T-cell (primary cell): ENCODE data around the gene LRP1. TPM values are rescaled to one million over a fixed set of nuclear protein-coding genes. Genes with fewer than 3 reads are reported as not detected.
A peak's percentile ranks its signal among the peaks of the same experiment; 100 is the strongest.

Source experiments
- ATAC-seq, 4 experiments: fragments of 200-7000 bp in 3 of 4; fragments of 150-1000 bp in 1 of 4; cut with Tn5 transposase; replicated peaks in 1 of 4; 1 replicate in 3 of 4; 2 replicates in 1 of 4; pipeline ENCODE4 v1.10.0; 2021; ENCODE audit warnings: moderate library complexity in 3 of 4, mild to moderate bottlenecking in 2 of 4, moderate number of reproducible peaks in 1 of 4
- CTCF ChIA-PET, 2 donors: fragments of 300-600 bp; sonication (Branson Sonifier 250); formaldehyde crosslinking; loops; one replicate each; lab custom pipeline; 2022; ENCODE audit warnings: antibody characterized with exemption in 2 of 2; lab: Charles Lee
- POLR2A ChIA-PET, 2 donors: fragments of 300-600 bp; sonication (Branson Sonifier 250); formaldehyde crosslinking; loops; one replicate each; lab custom pipeline; 2022; ENCODE audit warnings: antibody characterized with exemption in 2 of 2; lab: Charles Lee
- DNase-seq, 35 experiments: peaks; one replicate each; pipeline versions ENCODE4 v3.0.0 to v3.0.0-alpha.2; 2013 to 2023
- H3K27ac ChIP-seq: one replicate; pipeline ENCODE4 v1.5.1; 2013; ENCODE audit warnings: low read length
- H3K27me3 ChIP-seq, 2 experiments: replicated peaks in 1 of 2; 1 replicate in 1 of 2; 2 replicates in 1 of 2; pipeline versions ENCODE4 v1.6.1 to v1.7.0; 2013; ENCODE audit warnings: low read length in 1 of 2, mixed read lengths in 1 of 2; ENCODE audit not compliant: control insufficient read depth in 2 of 2, insufficient read depth in 2 of 2; ENCODE audit errors: extremely low read depth in 1 of 2
- H3K36me3 ChIP-seq, 2 donors: 1 replicate in 1 of 2; 2 replicates in 1 of 2; pipeline versions ENCODE4 v1.6.1 to v1.7.0; 2013; ENCODE audit warnings: low read length in 1 of 2; ENCODE audit not compliant: control insufficient read depth in 2 of 2, insufficient read depth in 1 of 2; ENCODE audit errors: extremely low read depth in 1 of 2
- H3K4me1 ChIP-seq, 2 experiments: 1 replicate in 1 of 2; 2 replicates in 1 of 2; pipeline versions ENCODE4 v1.6.1 to v1.7.0; 2013; ENCODE audit warnings: low read length in 2 of 2, mixed read lengths in 1 of 2; ENCODE audit not compliant: insufficient read depth in 2 of 2, control insufficient read depth in 1 of 2; ENCODE audit errors: extremely low read depth in 1 of 2
- H3K4me3 ChIP-seq, 2 donors: 1 replicate in 1 of 2; 2 replicates in 1 of 2; pipeline versions ENCODE4 v1.5.1 to v1.7.0; 2013; ENCODE audit warnings: mild to moderate bottlenecking in 2 of 2, low read length in 1 of 2, moderate library complexity in 1 of 2; ENCODE audit not compliant: control insufficient read depth in 1 of 2; ENCODE audit errors: extremely low read depth in 1 of 2
- H3K9me3 ChIP-seq: 2 replicates; pipeline ENCODE4 v1.7.0; 2013
- H3K27ac Mint-ChIP-seq, 2 donors: one replicate each; pipeline ENCODE4 v1.8.0; 2020 to 2021; ENCODE audit warnings: mild to moderate bottlenecking in 2 of 2, mixed read lengths in 2 of 2
- H3K27me3 Mint-ChIP-seq, 2 donors: one replicate each; pipeline ENCODE4 v1.8.0; 2021 to 2022; ENCODE audit warnings: mixed read lengths in 2 of 2
- H3K36me3 Mint-ChIP-seq: one replicate; pipeline ENCODE4 v1.8.0; 2021; ENCODE audit warnings: mixed read lengths
- H3K4me1 Mint-ChIP-seq, 3 donors: one replicate each; pipeline ENCODE4 v1.8.0; 2020 to 2022; ENCODE audit warnings: mixed read lengths in 3 of 3, mild to moderate bottlenecking in 1 of 3
- H3K4me3 Mint-ChIP-seq, 3 donors: one replicate each; pipeline ENCODE4 v1.8.0; 2020 to 2022; ENCODE audit warnings: mild to moderate bottlenecking in 3 of 3, mixed read lengths in 3 of 3, moderate library complexity in 3 of 3
- H3K9me3 Mint-ChIP-seq, 3 donors: one replicate each; pipeline ENCODE4 v1.8.0; 2020 to 2022; ENCODE audit warnings: mixed read lengths in 3 of 3
- WGBS: methylation state at CpG from one replicate; pipeline ENCODE4 v1.1.5; 2013; ENCODE audit warnings: missing lambda C conversion rate; ENCODE audit not compliant: insufficient coverage; 5-methylcytosine and 5-hydroxymethylcytosine counted together
- total RNA-seq, 35 experiments: library from RNA in 6 of 35; stranded (reverse) in 6 of 35; fragments of 120-200 nt in 1 of 35; gene quantifications; one replicate each; pipeline versions ENCODE4 v1.2.1 to v1.2.4 and lab custom pipeline; 2013 to 2026

Gene LRP1
- total RNA-seq, 5 donors from 2014 or later (not counting 1 experiment from before 2014, with no cell fraction given), result 5.9 to 8.1 (median 7.7) TPM

DNA sequence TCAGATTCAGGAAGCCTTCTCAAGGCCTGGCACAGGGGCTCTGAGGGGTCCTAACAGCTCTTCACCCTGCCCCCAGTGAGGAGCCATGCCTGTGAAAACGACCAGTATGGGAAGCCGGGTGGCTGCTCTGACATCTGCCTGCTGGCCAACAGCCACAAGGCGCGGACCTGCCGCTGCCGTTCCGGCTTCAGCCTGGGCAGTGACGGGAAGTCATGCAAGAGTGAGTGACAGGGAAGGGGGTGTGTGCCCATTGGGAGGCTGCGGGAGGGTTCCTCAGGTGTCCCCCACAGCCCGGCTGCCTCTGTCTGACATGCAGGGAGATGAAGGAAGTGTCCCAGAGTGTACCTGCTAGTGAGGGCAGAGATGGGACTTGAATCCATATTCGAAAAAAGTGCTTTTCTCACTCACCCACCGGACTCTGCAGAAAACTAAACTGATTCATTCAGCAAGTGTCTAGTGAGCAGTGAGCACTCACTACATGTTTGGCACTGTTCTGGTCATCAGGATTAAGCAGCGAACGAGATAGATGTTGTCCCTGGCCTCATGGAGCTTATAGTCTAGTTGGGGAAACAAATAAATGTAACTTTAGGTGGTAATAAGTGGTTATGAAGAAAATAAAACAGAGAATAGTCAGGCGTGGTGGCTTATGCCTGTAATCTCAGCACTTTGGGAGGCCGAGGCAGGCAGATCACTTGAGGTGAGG lies 28.6 kb downstream of the LRP1 start:
- Mint-ChIP-seq H3K4me1 (peaks cover 6 to 8% (median 7%) of the 10 kb centered on the region in 3 donors), H3K27me3 (peaks cover 0 to 2% of the 10 kb centered on the region in 2 donors), H3K9me3 (no peaks in the 10 kb centered on the region), H3K4me3 (peak overlapping the region in 1 of 3 donors; percentile 21), H3K36me3 (peaks cover 15% of the 10 kb centered on the region), H3K27ac (no peak overlapping the region)
- 65% methylated on average over 15 of the region's 16 CpGs for WGBS
- peaks cover 0 to 9% of the 10 kb centered on the region in 2 experiments for H3K27me3 ChIP-seq
- ChIA-PET CTCF (interaction anchor here in 1 of 2 donors (0.6 kb wide), 1 partner anchor 87 kb away, joined by 3 read pairs; no protein-coding TSS in a partner anchor), POLR2A (no interaction called here)
- peaks cover 0 to 7% of the 10 kb centered on the region in 2 experiments for H3K4me1 ChIP-seq
- H3K36me3 ChIP-seq, result no peaks in the 10 kb centered on the region
- ATAC-seq (no peak), DNase-seq (no peak)
- H3K4me3 ChIP-seq, result no peak overlapping the region
- no peaks in the 10 kb centered on the region for H3K9me3 ChIP-seq
- H3K27ac ChIP-seq, result no peak overlapping the region

DNA sequence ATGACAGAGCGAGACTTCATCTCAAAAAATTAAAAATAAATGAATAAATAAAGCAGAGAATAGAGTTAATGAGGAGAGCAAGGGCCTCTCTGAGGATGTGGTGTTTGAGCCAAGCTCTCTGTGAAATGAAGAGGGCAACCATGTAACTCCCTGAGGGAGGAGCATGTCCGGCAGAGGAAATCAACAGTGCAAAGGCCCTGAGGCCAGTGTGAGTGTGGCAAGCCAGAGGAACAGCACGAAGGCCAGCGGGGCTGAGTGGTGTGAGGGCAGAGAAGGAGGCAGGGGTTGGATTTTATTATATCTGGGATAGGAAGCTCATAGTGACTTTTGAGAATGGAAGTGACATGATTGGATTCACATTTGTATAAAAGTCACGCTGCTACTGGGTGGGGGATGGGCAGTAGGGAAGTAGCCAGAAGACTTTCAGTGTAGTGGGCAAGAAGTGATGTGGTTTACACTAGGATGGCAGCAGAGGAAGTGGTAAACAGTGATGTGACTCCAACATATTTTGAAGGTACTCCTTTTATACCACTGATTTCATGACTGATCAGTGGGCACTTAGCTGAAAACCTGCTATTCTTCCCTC lies 29.4 kb downstream of the LRP1 start:
- Mint-ChIP-seq H3K4me3 (no peak overlapping the region), H3K4me1 (peaks cover 6 to 8% (median 7%) of the 10 kb centered on the region in 3 donors), H3K27me3 (peaks cover 0 to 2% of the 10 kb centered on the region in 2 donors), H3K9me3 (no peaks in the 10 kb centered on the region), H3K36me3 (peaks cover 15% of the 10 kb centered on the region), H3K27ac (no peak overlapping the region)
- 90% methylated on average over 3 of the region's 5 CpGs for WGBS
- CTCF ChIA-PET, result no interaction called here
- Histone ChIP-seq H3K4me3 (no peak overlapping the region), H3K27me3 (peaks cover 0 to 9% of the 10 kb centered on the region in 2 experiments), H3K4me1 (peaks cover 0 to 7% of the 10 kb centered on the region in 2 experiments), H3K27ac (no peak overlapping the region), H3K9me3 (no peaks in the 10 kb centered on the region), H3K36me3 (no peaks in the 10 kb centered on the region)
- DNase-seq (peak in 1 of 35 experiments; percentile 3), ATAC-seq (no peak)
- POLR2A ChIA-PET, result no interaction called here

DNA sequence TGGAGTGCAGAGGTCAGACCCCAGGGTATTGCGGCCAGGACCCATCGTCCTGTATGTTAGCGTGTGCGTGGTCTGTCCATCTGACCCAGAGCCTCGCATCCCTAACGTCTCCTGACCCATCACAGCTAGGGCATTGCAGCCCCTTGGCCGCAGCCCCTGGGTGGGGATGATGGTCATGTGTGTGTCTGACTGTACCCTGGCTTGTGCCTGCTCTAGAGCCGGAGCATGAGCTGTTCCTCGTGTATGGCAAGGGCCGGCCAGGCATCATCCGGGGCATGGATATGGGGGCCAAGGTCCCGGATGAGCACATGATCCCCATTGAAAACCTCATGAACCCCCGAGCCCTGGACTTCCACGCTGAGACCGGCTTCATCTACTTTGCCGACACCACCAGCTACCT lies 29.9 kb downstream of the LRP1 start:
- Histone ChIP-seq H3K27me3 (peaks cover 0 to 13% of the 10 kb centered on the region in 2 experiments), H3K27ac (no peak overlapping the region), H3K9me3 (no peaks in the 10 kb centered on the region), H3K4me1 (peaks cover 0 to 7% of the 10 kb centered on the region in 2 experiments), H3K4me3 (no peak overlapping the region), H3K36me3 (no peaks in the 10 kb centered on the region)
- DNase-seq (no peak), ATAC-seq (no peak)
- Mint-ChIP-seq H3K9me3 (no peaks in the 10 kb centered on the region), H3K27ac (no peak overlapping the region), H3K36me3 (peaks cover 15% of the 10 kb centered on the region), H3K4me1 (peaks cover 6 to 8% (median 7%) of the 10 kb centered on the region in 3 donors), H3K27me3 (peaks cover 0 to 2% of the 10 kb centered on the region in 2 donors), H3K4me3 (no peak overlapping the region)
- CTCF ChIA-PET, result no interaction called here
- 91% methylated on average over 16 of the region's 16 CpGs for WGBS
- POLR2A ChIA-PET, result no interaction called here

DNA sequence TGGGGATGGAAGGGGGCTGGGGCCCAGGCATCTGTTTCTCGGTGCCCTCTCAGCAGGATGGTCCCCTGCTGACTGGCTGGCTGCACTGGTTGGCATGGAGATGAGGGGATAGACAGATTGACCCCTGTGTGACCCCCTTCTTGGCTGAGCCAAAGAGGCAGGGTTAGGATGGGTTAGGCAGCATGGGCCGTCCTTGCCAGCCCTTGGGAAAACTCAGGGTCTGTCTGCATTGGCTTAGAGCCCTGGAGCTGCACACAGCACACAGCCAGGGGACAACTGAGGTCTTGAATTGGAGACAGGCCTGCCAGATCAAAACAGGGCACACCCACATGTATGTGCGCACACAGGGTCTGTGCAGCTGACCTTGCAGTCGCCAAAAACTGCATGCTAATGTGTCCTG lies 30.4 kb downstream of the LRP1 start:
- CTCF ChIA-PET, result no interaction called here
- no peak for ATAC-seq

DNA sequence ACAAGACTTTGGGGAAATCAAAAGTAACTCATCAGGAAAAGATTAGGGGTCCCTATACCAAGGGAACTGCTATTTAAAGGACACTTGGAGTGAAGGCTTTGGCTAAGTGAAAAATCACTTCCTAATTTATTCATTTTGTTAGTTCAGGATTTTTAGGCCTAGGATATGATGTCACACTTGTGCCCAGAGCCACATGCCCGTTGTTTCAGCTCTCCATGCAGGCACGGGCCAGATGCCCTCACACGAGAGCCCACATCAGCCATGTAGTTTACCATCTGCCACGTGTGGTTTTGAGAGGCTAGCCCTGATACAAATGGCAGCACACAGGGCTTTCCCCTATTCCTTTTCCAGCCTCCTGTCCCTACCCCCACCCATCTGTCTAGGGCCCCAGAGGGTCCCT lies 31.0 kb downstream of the LRP1 start:
- no peak overlapping the region for H3K27ac ChIP-seq

More for the DNA sequence above, 30.4 kb downstream of the LRP1 start:
- POLR2A ChIA-PET, result no interaction called here
- Histone ChIP-seq H3K4me1 (peaks cover 0 to 7% of the 10 kb centered on the region in 2 experiments), H3K9me3 (no peaks in the 10 kb centered on the region), H3K36me3 (no peaks in the 10 kb centered on the region), H3K27me3 (peaks cover 0 to 13% of the 10 kb centered on the region in 2 experiments), H3K27ac (no peak overlapping the region), H3K4me3 (no peak overlapping the region)
- Mint-ChIP-seq H3K4me1 (peaks cover 6 to 8% (median 7%) of the 10 kb centered on the region in 3 donors), H3K4me3 (no peak overlapping the region), H3K27me3 (peaks cover 0 to 2% of the 10 kb centered on the region in 2 donors), H3K27ac (no peak overlapping the region), H3K36me3 (peaks cover 15% of the 10 kb centered on the region), H3K9me3 (no peaks in the 10 kb centered on the region)
- WGBS, result 90% methylated on average over 4 of the region's 4 CpGs
- no peak for DNase-seq

DNA sequence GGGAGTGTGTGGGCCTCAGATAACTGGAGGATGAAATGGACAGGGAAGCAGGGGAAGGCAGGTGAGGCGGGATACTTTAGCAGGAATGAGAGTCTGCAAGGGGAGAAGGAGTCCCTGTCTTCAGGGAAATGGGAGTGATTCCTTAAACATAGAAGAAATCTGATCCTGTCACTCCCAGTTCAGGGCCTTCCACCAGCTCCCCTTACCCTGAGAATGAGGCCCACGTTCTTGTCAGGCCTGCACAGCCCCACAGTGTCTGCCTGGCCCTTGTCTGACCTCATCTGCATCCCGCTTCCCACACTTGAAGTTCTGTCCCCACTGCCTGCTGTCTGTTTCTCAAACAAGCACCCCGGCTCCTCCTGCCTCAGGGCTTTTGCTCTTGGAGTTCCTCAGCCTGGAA lies 31.8 kb downstream of the LRP1 start:
- H3K4me1 ChIP-seq, result peaks cover 0 to 7% of the 10 kb centered on the region in 2 experiments
- DNase-seq (no peak), ATAC-seq (no peak)
- H3K27me3 ChIP-seq, result peaks cover 0 to 13% of the 10 kb centered on the region in 2 experiments
- peaks cover 0 to 2% of the 10 kb centered on the region in 2 donors for H3K27me3 Mint-ChIP-seq
- H3K9me3 ChIP-seq, result no peaks in the 10 kb centered on the region
- peaks cover 15% of the 10 kb centered on the region for H3K36me3 Mint-ChIP-seq
- H3K4me3 ChIP-seq, result no peak overlapping the region
- no peaks in the 10 kb centered on the region for H3K36me3 ChIP-seq
- POLR2A ChIA-PET, result no interaction called here
- no peak overlapping the region for H3K4me3 Mint-ChIP-seq
- no peak overlapping the region for H3K27ac Mint-ChIP-seq
- WGBS, result 76% methylated on average over 4 of the region's 4 CpGs
- H3K4me1 Mint-ChIP-seq, result peaks cover 6 to 8% (median 7%) of the 10 kb centered on the region in 3 donors
- CTCF ChIA-PET, result no interaction called here
- H3K27ac ChIP-seq, result no peak overlapping the region
- H3K9me3 Mint-ChIP-seq, result no peaks in the 10 kb centered on the region

More for the DNA sequence above, 31.0 kb downstream of the LRP1 start:
- DNase-seq, result no peak
- CTCF ChIA-PET, result no interaction called here
- Mint-ChIP-seq H3K27ac (no peak overlapping the region), H3K9me3 (no peaks in the 10 kb centered on the region), H3K36me3 (peaks cover 15% of the 10 kb centered on the region), H3K4me1 (peaks cover 6 to 8% (median 7%) of the 10 kb centered on the region in 3 donors), H3K27me3 (peaks cover 0 to 2% of the 10 kb centered on the region in 2 donors), H3K4me3 (no peak overlapping the region)
- Histone ChIP-seq H3K4me1 (peaks cover 0 to 7% of the 10 kb centered on the region in 2 experiments), H3K27me3 (peaks cover 0 to 13% of the 10 kb centered on the region in 2 experiments), H3K36me3 (no peaks in the 10 kb centered on the region), H3K4me3 (no peak overlapping the region), H3K9me3 (no peaks in the 10 kb centered on the region)
- ATAC-seq, result no peak
- 88% methylated on average over 4 of the region's 4 CpGs for WGBS
- POLR2A ChIA-PET, result no interaction called here
